Small intestine (tissue), 7 donors: ENCODE measurements around the gene SLIT1. TPM values are rescaled to one million over a fixed set of nuclear protein-coding genes. Genes with fewer than 3 reads are reported as not detected.
A peak's percentile ranks its signal among the peaks of the same experiment; 100 is the strongest.

ENCODE experiments used
- DNase-seq, 2 donors: peaks; one replicate each; pipeline versions ENCODE4 v3.0.0 to v3.0.0-alpha.2; 2013
- FAIRE-seq: peaks from 2 replicates; lab custom pipeline; 2012; peaks lifted over from hg19 to GRCh38; lab: Jason Lieb, UNC
- H3K27ac ChIP-seq, 3 donors: one replicate each; pipeline ENCODE4 v1.5.1; 2013; ENCODE audit warnings: low read length in 2 of 3, mild to moderate bottlenecking in 2 of 3, control low read depth in 1 of 3, inconsistent platforms in 1 of 3, low read depth in 1 of 3, moderate library complexity in 1 of 3
- H3K27me3 ChIP-seq, 3 donors: one replicate each; pipeline ENCODE4 v1.6.1; 2013; ENCODE audit warnings: low read length in 3 of 3, inconsistent platforms in 1 of 3; ENCODE audit not compliant: control insufficient read depth in 3 of 3, insufficient read depth in 3 of 3
- H3K36me3 ChIP-seq, 3 donors: one replicate each; pipeline ENCODE4 v1.6.1; 2013; ENCODE audit warnings: low read length in 3 of 3, inconsistent platforms in 1 of 3, low read depth in 1 of 3, mild to moderate bottlenecking in 1 of 3, moderate library complexity in 1 of 3; ENCODE audit not compliant: control insufficient read depth in 3 of 3, insufficient read depth in 2 of 3
- H3K4me1 ChIP-seq, 3 donors: one replicate each; pipeline ENCODE4 v1.6.1; 2013; ENCODE audit warnings: low read length in 2 of 3, inconsistent platforms in 1 of 3, low read depth in 1 of 3, mild to moderate bottlenecking in 1 of 3, moderate library complexity in 1 of 3; ENCODE audit not compliant: control insufficient read depth in 3 of 3, insufficient read depth in 2 of 3
- H3K4me3 ChIP-seq, 3 donors: one replicate each; pipeline ENCODE4 v1.5.1; 2013; ENCODE audit warnings: low read length in 3 of 3, control low read depth in 1 of 3, inconsistent platforms in 1 of 3, low read depth in 1 of 3, mild to moderate bottlenecking in 1 of 3, moderate library complexity in 1 of 3
- H3K9me3 ChIP-seq, 2 donors: one replicate each; pipeline ENCODE4 v1.6.1; 2013; ENCODE audit warnings: low read depth in 1 of 2, low read length in 1 of 2; ENCODE audit not compliant: control insufficient read depth in 2 of 2, insufficient read depth in 1 of 2
- WGBS, 3 donors: extraction: QIAGEN DNeasy Blood & Tissue Kit; methylation state at CpG; one replicate each; pipeline ENCODE4 v1.1.7; 2013; 5-methylcytosine and 5-hydroxymethylcytosine counted together
- polyA plus RNA-seq, 4 donors: library from polyadenylated mRNA; stranded (reverse) in 3 of 4; unstranded in 1 of 4; fragments of 200-250 nt in 3 of 4; fragments of 120-200 nt in 1 of 4; gene quantifications; one replicate each; pipeline versions ENCODE4 v1.2.1 to v1.2.3, GENCODE V29; 2013
- donor health status: healthy with polysubstance abuse.
- donor health status: control.
- donor health status: control.
- donor health status: Bipolar disorder and iron deficiency.
- donor health status: healthy.

The SLIT1 gene
- polyA plus RNA-seq, 4 donors: under 0.01 to 0.40 (median 0.12) TPM; not detected in 1

GRCh38 chr10:97119058-97119745 lies 66.6 kb downstream of the SLIT1 start:
- FAIRE-seq (no peak), DNase-seq (no peak)
- Histone ChIP-seq H3K27me3 (peaks cover 0 to 4% (median 2%) of the 10 kb centered on the region in 3 donors), H3K4me3 (no peak overlapping the region), H3K36me3 (no peaks in the 10 kb centered on the region), H3K27ac (no peak overlapping the region), H3K9me3 (no peaks in the 10 kb centered on the region), H3K4me1 (no peaks in the 10 kb centered on the region)
- 68 to 75% (median 68%) methylated on average over 20 of the region's 20 CpGs for WGBS, 3 donors

DNA sequence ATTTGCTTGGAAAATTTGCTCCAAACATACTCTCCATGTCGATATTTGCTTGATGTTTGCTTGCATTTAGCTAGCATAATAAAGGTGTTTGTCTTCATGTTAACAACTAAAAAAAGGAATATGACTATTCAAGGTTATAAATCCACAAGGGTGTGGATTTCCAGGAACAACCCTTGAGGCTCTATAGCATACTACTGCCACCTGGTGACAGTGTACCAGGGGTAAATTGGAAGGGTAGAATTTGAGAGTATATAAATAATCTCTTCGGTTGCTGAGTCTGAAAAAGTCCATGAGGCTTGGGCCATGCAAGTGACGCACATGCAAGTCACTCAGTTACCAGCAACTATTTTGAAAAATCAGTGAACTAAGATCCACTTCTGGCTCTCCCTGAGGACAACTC lies 68.4 kb downstream of the SLIT1 start:
- Histone ChIP-seq H3K36me3 (no peaks in the 10 kb centered on the region), H3K4me1 (no peaks in the 10 kb centered on the region), H3K4me3 (no peak overlapping the region), H3K9me3 (no peaks in the 10 kb centered on the region), H3K27me3 (peaks cover 0 to 2% (median 0%) of the 10 kb centered on the region in 3 donors), H3K27ac (no peak overlapping the region)
- DNase-seq (peak; percentile 39 to 46), FAIRE-seq (no peak)
- WGBS, 3 donors: 30 to 44% (median 33%) methylated on average over 3 of the region's 3 CpGs

DNA sequence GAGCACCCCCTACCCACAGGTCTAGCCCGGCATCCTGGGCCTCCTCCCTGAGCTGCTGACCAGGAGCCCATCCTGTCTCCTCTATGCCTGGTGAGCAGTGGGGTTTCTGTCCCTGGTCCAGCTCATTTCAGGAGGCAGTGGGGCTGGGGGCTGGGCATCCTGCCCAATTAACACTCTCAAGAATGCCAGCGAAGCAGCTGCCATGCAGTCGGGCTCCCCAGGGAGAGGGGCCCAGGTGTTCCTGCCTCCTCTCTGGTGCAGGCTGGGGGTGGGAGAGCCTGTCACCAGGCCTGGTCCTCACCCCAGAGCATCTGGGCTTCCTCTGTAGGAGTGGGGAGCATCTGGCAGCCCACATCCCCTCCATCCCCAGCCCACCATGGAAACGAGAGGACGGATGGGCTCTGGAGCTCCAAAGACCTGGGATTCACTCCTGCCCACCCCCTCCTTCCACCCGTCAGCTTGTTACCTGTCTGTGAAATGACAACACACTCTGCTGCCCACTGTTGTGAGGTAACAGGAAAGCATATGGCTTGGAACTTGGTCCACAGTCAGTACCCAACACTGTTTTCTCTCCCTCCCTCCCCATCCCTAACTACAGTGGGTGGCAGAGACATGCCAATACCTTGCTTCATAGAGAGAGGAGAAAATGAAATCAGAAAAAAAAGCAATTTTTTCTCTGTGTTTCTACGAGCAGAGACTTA lies 69.1 kb downstream of the SLIT1 start:
- no peak overlapping the region for H3K27ac ChIP-seq
- WGBS, 3 donors: 67 to 74% (median 72%) methylated on average over 6 to 7 of the region's 7 CpGs
- no peaks in the 10 kb centered on the region for H3K9me3 ChIP-seq
- peaks cover 0 to 3% (median 2%) of the 10 kb centered on the region in 3 donors for H3K27me3 ChIP-seq
- H3K4me1 ChIP-seq: no peaks in the 10 kb centered on the region
- H3K36me3 ChIP-seq: no peaks in the 10 kb centered on the region
- H3K4me3 ChIP-seq: no peak overlapping the region
- FAIRE-seq: no peak
- DNase-seq: no peak

DNA sequence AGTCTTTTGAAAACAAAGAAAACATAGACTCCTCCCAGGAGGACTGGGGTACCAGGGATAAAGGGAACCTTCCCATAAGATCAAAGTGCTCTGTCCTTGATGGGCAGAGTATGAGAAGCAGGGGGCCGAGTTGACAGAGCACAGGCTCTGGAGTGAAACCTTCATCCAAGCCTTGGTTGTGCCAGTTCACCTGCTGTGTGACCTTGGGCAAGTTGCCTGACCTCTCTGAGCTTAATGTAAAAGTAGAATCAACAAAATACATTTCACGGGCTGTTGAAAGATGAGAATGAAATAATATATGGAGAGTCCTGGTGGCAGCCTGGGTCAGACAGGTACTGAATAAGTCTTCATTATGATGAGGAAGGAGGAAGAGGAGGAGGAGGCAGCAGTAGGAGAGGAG lies 69.9 kb downstream of the SLIT1 start:
- no peak for DNase-seq
- WGBS, 3 donors: 63 to 74% (median 67%) methylated on average over 2 of the region's 2 CpGs
- Histone ChIP-seq H3K36me3 (no peaks in the 10 kb centered on the region), H3K4me1 (no peaks in the 10 kb centered on the region), H3K27me3 (peaks cover 0 to 4% (median 2%) of the 10 kb centered on the region in 3 donors), H3K9me3 (no peaks in the 10 kb centered on the region), H3K4me3 (no peak overlapping the region), H3K27ac (no peak overlapping the region)
- FAIRE-seq: no peak

DNA sequence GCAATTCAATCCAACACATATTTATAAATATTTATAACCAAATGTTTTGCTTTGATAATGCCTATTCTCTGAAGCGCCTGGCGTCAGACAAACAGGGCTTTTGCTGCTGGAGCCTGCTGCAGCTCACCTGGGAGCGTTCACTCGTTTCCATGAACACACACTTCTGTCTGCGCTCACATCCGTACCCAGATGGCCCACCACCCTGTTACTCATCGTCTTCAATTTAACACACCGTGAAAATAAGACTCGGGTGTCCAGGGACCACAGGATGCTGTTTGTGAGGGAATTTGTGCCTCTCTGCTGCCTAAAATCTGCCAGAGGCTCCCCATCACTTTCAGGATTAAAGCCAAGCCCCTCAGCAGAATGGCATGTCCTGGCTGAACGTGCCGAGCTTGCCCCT lies 74.1 kb downstream of the SLIT1 start:
- H3K27ac ChIP-seq: no peak overlapping the region
- FAIRE-seq (no peak), DNase-seq (no peak)
- no peaks in the 10 kb centered on the region for H3K9me3 ChIP-seq
- peaks cover 0 to 4% (median 0%) of the 10 kb centered on the region in 3 donors for H3K4me1 ChIP-seq
- H3K27me3 ChIP-seq: peaks cover 0 to 8% (median 4%) of the 10 kb centered on the region in 3 donors
- no peaks in the 10 kb centered on the region for H3K36me3 ChIP-seq
- 66 to 71% (median 70%) methylated on average over 11 of the region's 11 CpGs for WGBS, 3 donors
- no peak overlapping the region for H3K4me3 ChIP-seq

DNA sequence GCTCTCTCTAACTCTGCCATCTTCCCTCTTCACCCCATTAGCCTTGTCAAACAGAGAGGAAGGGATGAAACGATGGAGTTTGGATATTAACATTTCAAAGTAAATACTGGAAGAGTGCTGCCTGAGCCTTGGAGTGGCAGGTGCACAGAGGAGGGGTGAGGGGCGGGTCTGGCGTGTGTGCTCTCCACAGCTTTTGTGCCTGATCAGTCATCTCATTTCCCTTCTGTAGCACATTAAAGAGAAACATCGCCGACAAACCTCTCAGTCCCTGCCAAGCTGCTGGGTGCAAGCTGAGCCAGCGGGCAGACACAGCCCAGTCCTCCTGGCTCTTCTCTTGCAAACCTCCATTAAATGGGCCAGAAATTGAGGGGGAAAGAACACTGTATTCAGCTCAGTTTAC lies 76.2 kb downstream of the SLIT1 start:
- no peaks in the 10 kb centered on the region for H3K36me3 ChIP-seq
- FAIRE-seq (no peak), DNase-seq (no peak)
- no peak overlapping the region for H3K27ac ChIP-seq
- peaks cover 0 to 4% (median 0%) of the 10 kb centered on the region in 3 donors for H3K4me1 ChIP-seq
- H3K9me3 ChIP-seq: no peaks in the 10 kb centered on the region
- H3K4me3 ChIP-seq: no peak overlapping the region
- H3K27me3 ChIP-seq: peaks cover 0 to 8% (median 4%) of the 10 kb centered on the region in 3 donors
- 16 to 30% (median 18%) methylated on average over 6 of the region's 6 CpGs for WGBS, 3 donors

- DNase-seq (peak; percentile 4 to 65), FAIRE-seq (no peak)
- no peaks in the 10 kb centered on the region for H3K36me3 ChIP-seq
- peaks cover 0 to 4% (median 0%) of the 10 kb centered on the region in 3 donors for H3K4me1 ChIP-seq
- no peak overlapping the region for H3K4me3 ChIP-seq
- WGBS, 3 donors: 13 to 54% (median 24%) methylated on average over 5 of the region's 5 CpGs
- peaks cover 0 to 8% (median 4%) of the 10 kb centered on the region in 3 donors for H3K27me3 ChIP-seq
- no peaks in the 10 kb centered on the region for H3K9me3 ChIP-seq
- H3K27ac ChIP-seq: no peak overlapping the region
These were observed 78.2 kb downstream of the SLIT1 start for GRCh38 chr10:97107551-97107950.

DNA sequence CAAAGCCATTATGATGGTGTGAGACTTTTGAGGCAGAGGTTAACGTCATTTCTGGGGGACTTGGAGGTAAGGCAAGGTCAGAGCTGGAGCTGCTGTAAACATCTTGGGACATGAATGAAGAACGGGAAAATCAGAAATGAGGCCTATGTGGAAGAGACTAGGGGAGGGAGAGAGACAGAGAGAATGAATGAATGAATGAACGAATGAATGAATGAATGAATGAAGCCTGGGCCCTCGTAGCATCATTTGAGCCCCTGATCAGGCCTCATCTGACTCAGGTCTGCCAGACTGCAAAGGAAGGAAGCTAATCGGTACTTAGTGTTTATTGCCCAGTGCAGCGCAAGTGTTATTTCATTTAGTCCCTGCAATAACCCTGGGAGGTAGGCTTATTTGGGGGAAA lies 79.6 kb downstream of the SLIT1 start:
- Histone ChIP-seq H3K27ac (no peak overlapping the region), H3K4me1 (peaks cover 0 to 4% (median 0%) of the 10 kb centered on the region in 3 donors), H3K9me3 (no peaks in the 10 kb centered on the region), H3K36me3 (no peaks in the 10 kb centered on the region), H3K4me3 (no peak overlapping the region), H3K27me3 (peaks cover 0 to 6% (median 0%) of the 10 kb centered on the region in 3 donors)
- 67 to 75% (median 71%) methylated on average over 6 of the region's 6 CpGs for WGBS, 3 donors
- FAIRE-seq: no peak
- DNase-seq: no peak
